Naive thymus-derived CD4-positive, alpha-beta T cell (primary cell): ENCODE results near the gene SIPA1L3. TPM values are rescaled to one million over a fixed set of nuclear protein-coding genes. Genes with fewer than 3 reads are reported as not detected.

Experiments used
- ATAC-seq: fragments of 150-1000 bp; cut with Tn5 transposase; 2 replicates; pipeline ENCODE4 v1.10.0; 2021; ENCODE audit warnings: mild to moderate bottlenecking, moderate library complexity
- CTCF ChIA-PET: fragments of 350-600 bp; sonication (Branson Sonifier 250); formaldehyde crosslinking; loops from one replicate; lab custom pipeline; 2021; ENCODE audit warnings: antibody characterized with exemption; lab: Charles Lee
- POLR2A ChIA-PET: fragments of 350-600 bp; sonication (Branson Sonifier 250); formaldehyde crosslinking; loops from one replicate; lab custom pipeline; 2021; ENCODE audit warnings: antibody characterized with exemption, inconsistent platforms; lab: Charles Lee
- DNase-seq, 9 donors: peaks; one replicate each; pipeline versions ENCODE4 v3.0.0 to v3.0.0-alpha.2; 2020 to 2022; ENCODE audit warnings: mixed read lengths in 1 of 9
- H3K27ac ChIP-seq: one replicate; pipeline ENCODE4 v1.7.0; 2013; ENCODE audit warnings: mild to moderate bottlenecking, low read depth, low read length, moderate library complexity
- H3K27me3 ChIP-seq, 2 donors: one replicate each; pipeline ENCODE4 v1.7.0; 2013; ENCODE audit warnings: low read length in 2 of 2, mild to moderate bottlenecking in 2 of 2, moderate library complexity in 2 of 2; ENCODE audit not compliant: control insufficient read depth in 2 of 2, insufficient read depth in 2 of 2
- H3K36me3 ChIP-seq, 3 experiments: 1 replicate in 2 of 3; 2 replicates in 1 of 3; pipeline ENCODE4 v1.7.0; 2013; ENCODE audit warnings: low read length in 3 of 3, mild to moderate bottlenecking in 3 of 3, moderate library complexity in 1 of 3; ENCODE audit not compliant: insufficient read depth in 3 of 3, control insufficient read depth in 2 of 3
- H3K4me1 ChIP-seq, 2 donors: one replicate each; pipeline ENCODE4 v1.7.0; 2013; ENCODE audit warnings: low read length in 2 of 2, mild to moderate bottlenecking in 2 of 2, moderate library complexity in 1 of 2; ENCODE audit not compliant: control insufficient read depth in 2 of 2, insufficient read depth in 2 of 2
- H3K4me3 ChIP-seq: 2 replicates; pipeline ENCODE4 v1.7.0; 2013; ENCODE audit warnings: mild to moderate bottlenecking, low read length
- H3K9me3 ChIP-seq, 3 experiments: 1 replicate in 2 of 3; 2 replicates in 1 of 3; pipeline ENCODE4 v1.7.0; 2013; ENCODE audit warnings: low read length in 3 of 3; ENCODE audit not compliant: control insufficient read depth in 2 of 3
- H3K27ac Mint-ChIP-seq, 9 donors: one replicate each; pipeline ENCODE4 v1.8.0; 2020 to 2022; ENCODE audit warnings: mixed read lengths in 9 of 9, mild to moderate bottlenecking in 8 of 9, moderate library complexity in 5 of 9, inconsistent platforms in 2 of 9
- H3K27me3 Mint-ChIP-seq, 5 donors: one replicate each; pipeline ENCODE4 v1.8.0; 2021 to 2022; ENCODE audit warnings: mixed read lengths in 5 of 5, mild to moderate bottlenecking in 1 of 5
- H3K36me3 Mint-ChIP-seq, 5 donors: one replicate each; pipeline ENCODE4 v1.8.0; 2020 to 2022; ENCODE audit warnings: mixed read lengths in 5 of 5, mild to moderate bottlenecking in 3 of 5, inconsistent platforms in 1 of 5
- H3K4me1 Mint-ChIP-seq, 7 donors: one replicate each; pipeline ENCODE4 v1.8.0; 2020 to 2022; ENCODE audit warnings: mixed read lengths in 7 of 7, mild to moderate bottlenecking in 3 of 7, inconsistent platforms in 1 of 7
- H3K4me3 Mint-ChIP-seq, 10 donors: one replicate each; pipeline ENCODE4 v1.8.0; 2020 to 2022; ENCODE audit warnings: mild to moderate bottlenecking in 10 of 10, mixed read lengths in 10 of 10, moderate library complexity in 6 of 10, inconsistent platforms in 2 of 10
- H3K9me3 Mint-ChIP-seq, 11 donors: one replicate each; pipeline ENCODE4 v1.8.0; 2020 to 2022; ENCODE audit warnings: mixed read lengths in 11 of 11, mild to moderate bottlenecking in 4 of 11, inconsistent platforms in 1 of 11, moderate library complexity in 1 of 11
- intact Hi-C, 2 donors: fragments of 100-400 bp; cut with micrococcal nuclease; formaldehyde crosslinking; loops; one replicate each; pipeline ENCODE4 v1.15.1; 2023
- polyA plus RNA-seq, 2 donors: library from polyadenylated mRNA; unstranded; fragments of 300-500 nt; fragmentation: Illumina TruSeq; gene quantifications; one replicate each; pipeline ENCODE4 v1.2.3, GENCODE V29; 2021
- total RNA-seq, 6 experiments: library from RNA in 5 of 6; stranded (reverse) in 5 of 6; gene quantifications; 1 replicate in 5 of 6; 2 replicates in 1 of 6; pipeline ENCODE4 v1.2.3 and lab custom pipeline; 2021 to 2026

Gene SIPA1L3
- total and polyA plus RNA-seq, 7 experiments from 2014 or later = 0.91 to 38.7 (median 22.5) TPM

DNA sequence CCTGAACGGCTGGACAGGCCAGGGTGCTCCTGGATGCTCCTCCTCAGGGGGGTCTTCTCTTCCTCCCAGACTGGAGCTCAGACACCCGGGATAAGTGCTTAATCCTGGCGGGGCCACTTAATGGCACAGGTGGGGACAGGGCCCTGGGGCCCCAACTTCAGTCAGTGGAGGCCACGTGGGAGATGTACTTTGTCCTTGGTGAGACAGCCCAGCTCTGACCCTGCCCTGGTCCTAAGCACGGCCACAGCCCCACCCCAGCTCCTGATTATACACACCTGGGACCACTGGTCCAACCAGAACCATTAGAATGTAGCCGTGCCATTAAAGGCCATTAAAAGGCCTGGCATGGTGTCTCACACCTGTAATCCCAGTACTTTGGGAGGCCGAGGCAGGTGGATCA, 341.4 kb downstream of the SIPA1L3 start:
- ATAC-seq (no peak), DNase-seq (no peak)
- Mint-ChIP-seq H3K36me3 (peaks cover 0 to 9% (median 0%) of the 10 kb centered on the region in 5 donors), H3K4me1 (peaks cover 4 to 30% (median 5%) of the 10 kb centered on the region in 7 donors), H3K27me3 (peaks cover 0 to 9% (median 5%) of the 10 kb centered on the region in 5 donors), H3K4me3 (no peak overlapping the region), H3K27ac (no peak overlapping the region), H3K9me3 (no peaks in the 10 kb centered on the region)
- Histone ChIP-seq H3K27me3 (no peaks in the 10 kb centered on the region), H3K36me3 (no peaks in the 10 kb centered on the region), H3K27ac (no peak overlapping the region), H3K4me1 (peaks cover 0 to 3% of the 10 kb centered on the region in 2 donors), H3K9me3 (no peaks in the 10 kb centered on the region), H3K4me3 (no peak overlapping the region)
- CTCF ChIA-PET = interaction anchor here (0.6 to 1.0 kb wide), 2 partner anchors 87 to 109 kb away, joined by 3 read pairs; partner anchors contain the start of gene CATSPERG
- intact Hi-C loops = loop anchor here in 1 of 2 donors (10.0 kb wide), 1 partner anchor 366 kb away; the partner anchor contains the start of genes EIF3K and MAP4K1
- POLR2A ChIA-PET = no interaction called here

- no peaks in the 10 kb centered on the region for H3K9me3 ChIP-seq
- Mint-ChIP-seq H3K27me3 (peaks cover 4 to 14% (median 7%) of the 10 kb centered on the region in 5 donors), H3K4me3 (no peak overlapping the region), H3K9me3 (no peaks in the 10 kb centered on the region), H3K27ac (no peak overlapping the region), H3K36me3 (peaks cover 0 to 15% (median 0%) of the 10 kb centered on the region in 5 donors), H3K4me1 (peaks cover 0 to 35% (median 0%) of the 10 kb centered on the region in 7 donors)
- no peaks in the 10 kb centered on the region for H3K4me1 ChIP-seq
- intact Hi-C loops = no loop called here
- ATAC-seq = no peak
- DNase-seq = no peak
- POLR2A ChIA-PET = no interaction called here
- CTCF ChIA-PET = interaction anchor here (1.3 kb wide), 1 partner anchor 348 kb away, joined by 4 read pairs; no protein-coding TSS in a partner anchor
- no peak overlapping the region for H3K27ac ChIP-seq
- no peaks in the 10 kb centered on the region for H3K36me3 ChIP-seq
- no peak overlapping the region for H3K4me3 ChIP-seq
- H3K27me3 ChIP-seq = no peaks in the 10 kb centered on the region
These were observed 343.4 kb downstream of the SIPA1L3 start for GRCh38 chr19:38250428-38250820.

DNA sequence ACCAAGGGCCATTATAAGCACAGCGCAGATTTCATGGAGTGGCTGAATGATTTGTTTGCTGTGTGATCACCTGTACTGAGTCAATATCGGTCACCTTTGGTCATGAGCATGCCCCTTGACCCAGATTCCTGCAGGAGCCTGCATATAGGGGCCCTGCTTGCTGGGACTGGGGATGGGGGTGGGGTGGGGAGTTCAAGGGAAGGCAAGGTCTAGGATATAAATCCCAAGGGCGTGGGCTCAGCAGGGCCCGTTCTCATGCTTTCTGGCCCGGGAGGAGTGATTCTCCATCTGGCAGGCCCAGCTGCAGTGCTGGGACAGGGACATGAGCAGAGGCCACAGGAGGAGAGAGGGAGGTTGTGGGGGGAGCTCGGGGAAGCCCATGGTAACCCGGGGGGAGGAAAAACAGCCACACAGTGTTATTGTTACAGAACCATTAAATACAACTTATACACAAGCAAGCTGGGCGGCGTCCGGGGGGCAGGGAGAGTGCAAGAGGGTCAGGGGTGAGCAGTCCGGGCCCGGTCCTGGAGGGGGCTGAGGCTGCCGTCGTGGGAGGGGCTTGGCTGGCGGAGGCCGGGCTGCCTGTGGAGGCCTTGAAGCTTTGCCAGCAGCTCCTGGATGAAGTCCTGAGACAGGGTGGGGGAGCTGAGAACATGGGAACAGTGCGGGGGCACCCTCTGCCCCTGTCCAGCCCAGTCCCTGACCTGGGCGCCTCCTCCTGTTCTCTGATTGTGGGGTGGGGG, 344.0 kb downstream of the SIPA1L3 start:
- Mint-ChIP-seq H3K4me3 (peak overlapping the region in 1 of 10 donors; percentile 67), H3K4me1 (peaks cover 0 to 38% (median 0%) of the 10 kb centered on the region in 7 donors), H3K9me3 (peaks cover 0 to 2% (median 0%) of the 10 kb centered on the region in 11 donors), H3K27ac (no peak overlapping the region), H3K36me3 (peaks cover 0 to 17% (median 0%) of the 10 kb centered on the region in 5 donors), H3K27me3 (peaks cover 4 to 18% (median 10%) of the 10 kb centered on the region in 5 donors)
- no peak overlapping the region for H3K4me3 ChIP-seq
- intact Hi-C loops = no loop called here
- ChIA-PET POLR2A (no interaction called here), CTCF (interaction anchor here (1.3 kb wide), 1 partner anchor 349 kb away, joined by 4 read pairs; no protein-coding TSS in a partner anchor)
- H3K27ac ChIP-seq = no peak overlapping the region
- DNase-seq (no peak), ATAC-seq (no peak)
- H3K36me3 ChIP-seq = no peaks in the 10 kb centered on the region
- H3K9me3 ChIP-seq = no peaks in the 10 kb centered on the region
- H3K27me3 ChIP-seq = no peaks in the 10 kb centered on the region
- no peaks in the 10 kb centered on the region for H3K4me1 ChIP-seq

- peaks cover 5 to 20% (median 11%) of the 10 kb centered on the region in 5 donors for H3K27me3 Mint-ChIP-seq
- Histone ChIP-seq H3K27ac (no peak overlapping the region), H3K9me3 (no peaks in the 10 kb centered on the region), H3K36me3 (no peaks in the 10 kb centered on the region), H3K27me3 (no peaks in the 10 kb centered on the region), H3K4me1 (no peaks in the 10 kb centered on the region), H3K4me3 (no peak overlapping the region)
- DNase-seq = no peak
- POLR2A ChIA-PET = no interaction called here
- no peak for ATAC-seq
- CTCF ChIA-PET = interaction anchor here (1.3 kb wide), 1 partner anchor 349 kb away, joined by 4 read pairs; no protein-coding TSS in a partner anchor
- peaks cover 0 to 36% (median 0%) of the 10 kb centered on the region in 7 donors for H3K4me1 Mint-ChIP-seq
- intact Hi-C loops = no loop called here
- H3K4me3 Mint-ChIP-seq = peak overlapping the region in 1 of 10 donors; percentile 67
- H3K27ac Mint-ChIP-seq = peak overlapping the region in 1 of 9 donors; percentile 67
- H3K9me3 Mint-ChIP-seq = peaks cover 0 to 2% (median 0%) of the 10 kb centered on the region in 11 donors
- H3K36me3 Mint-ChIP-seq = peaks cover 0 to 17% (median 0%) of the 10 kb centered on the region in 5 donors
These were observed 344.6 kb downstream of the SIPA1L3 start for GRCh38 chr19:38251564-38252051.

- Mint-ChIP-seq H3K27me3 (peaks cover 10 to 27% (median 19%) of the 10 kb centered on the region in 5 donors), H3K36me3 (peaks cover 0 to 17% (median 0%) of the 10 kb centered on the region in 5 donors), H3K4me1 (peaks cover 0 to 39% (median 0%) of the 10 kb centered on the region in 7 donors), H3K27ac (peak overlapping the region in 1 of 9 donors; percentile 59), H3K9me3 (peaks cover 0 to 2% (median 0%) of the 10 kb centered on the region in 11 donors), H3K4me3 (peak overlapping the region in 1 of 10 donors; percentile 67)
- ATAC-seq = no peak
- no peak overlapping the region for H3K27ac ChIP-seq
- intact Hi-C loops = no loop called here
- ChIA-PET CTCF (no interaction called here), POLR2A (no interaction called here)
- no peaks in the 10 kb centered on the region for H3K4me1 ChIP-seq
- no peaks in the 10 kb centered on the region for H3K9me3 ChIP-seq
- H3K27me3 ChIP-seq = no peaks in the 10 kb centered on the region
- no peak overlapping the region for H3K4me3 ChIP-seq
- no peak for DNase-seq
- H3K36me3 ChIP-seq = no peaks in the 10 kb centered on the region
These were observed 345.4 kb downstream of the SIPA1L3 start for GRCh38 chr19:38252385-38252784.

DNA sequence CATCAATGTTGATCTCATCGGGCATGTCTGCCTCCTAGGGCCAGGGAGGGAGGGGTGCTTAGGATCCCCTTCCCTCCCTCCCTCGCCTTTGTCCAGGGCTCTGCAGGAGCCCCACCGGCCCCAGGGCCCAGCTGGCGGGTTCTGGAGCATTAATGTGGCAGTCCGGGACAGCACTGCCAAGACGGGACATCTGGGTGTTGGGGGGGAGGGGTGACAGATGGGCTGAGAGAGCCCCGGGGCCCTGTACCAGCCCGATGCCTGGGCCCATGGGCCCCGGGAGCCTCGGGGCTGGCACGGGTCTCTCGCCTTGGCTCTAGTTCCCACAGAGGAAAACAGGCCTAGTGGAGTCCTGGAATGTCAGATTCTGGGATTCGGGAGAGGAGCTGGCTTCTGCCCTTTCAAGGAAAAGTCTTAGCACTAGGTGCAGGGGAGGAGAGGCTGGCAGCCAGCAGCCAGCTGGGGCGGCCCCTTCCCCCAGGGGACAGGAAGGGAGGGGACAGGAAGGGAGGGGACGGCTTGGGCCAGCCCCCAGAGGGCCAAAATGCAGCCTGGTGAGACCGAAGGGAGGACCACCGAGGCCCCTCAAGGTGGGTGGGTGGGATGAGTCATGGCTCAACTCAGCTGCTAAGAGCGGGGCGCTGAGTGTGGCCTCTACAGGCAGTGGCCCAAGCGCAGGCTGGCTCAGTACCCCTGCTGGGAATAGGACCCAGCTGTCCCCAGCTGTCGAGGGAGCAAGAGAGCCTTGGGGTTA, 346.1 kb downstream of the SIPA1L3 start:
- intact Hi-C loops = no loop called here
- H3K36me3 ChIP-seq = no peaks in the 10 kb centered on the region
- no peaks in the 10 kb centered on the region for H3K27me3 ChIP-seq
- Mint-ChIP-seq H3K4me1 (peaks cover 0 to 39% (median 0%) of the 10 kb centered on the region in 7 donors), H3K36me3 (peaks cover 0 to 17% (median 0%) of the 10 kb centered on the region in 5 donors), H3K27me3 (peaks cover 10 to 28% (median 23%) of the 10 kb centered on the region in 5 donors), H3K27ac (peak overlapping the region in 1 of 9 donors; percentile 79), H3K9me3 (peaks cover 0 to 2% (median 0%) of the 10 kb centered on the region in 11 donors), H3K4me3 (peak overlapping the region in 1 of 10 donors; percentile 67)
- H3K9me3 ChIP-seq = no peaks in the 10 kb centered on the region
- ChIA-PET POLR2A (no interaction called here), CTCF (no interaction called here)
- no peak for ATAC-seq
- H3K4me3 ChIP-seq = no peak overlapping the region
- no peaks in the 10 kb centered on the region for H3K4me1 ChIP-seq
- peak in 1 of 9 donors; percentile 36 for DNase-seq
- no peak overlapping the region for H3K27ac ChIP-seq
